ENCODE results near the gene ANO6. TPM values are rescaled to one million over a fixed set of nuclear protein-coding genes. Genes with fewer than 3 reads are reported as not detected.

Gene ANO6
- total RNA-seq, 3 donors from 2014 or later (not counting 1 experiment from before 2014, with no cell fraction given), result 26.6 to 31.0 (median 30.4) TPM

GRCh38 chr12:45292486-45293195, 76.7 kb downstream of the ANO6 start:
- no peaks in the 10 kb centered on the region for H3K9me3 ChIP-seq (ENCODE audit: control insufficient read depth, insufficient read depth, low read length)
- no peak for DNase-seq
- H3K36me3 ChIP-seq (ENCODE audit: control insufficient read depth, insufficient read depth, low read length), result no peaks in the 10 kb centered on the region

GRCh38 chr12:45294906-45295305, 79.0 kb downstream of the ANO6 start:
- no peaks in the 10 kb centered on the region for H3K9me3 Mint-ChIP-seq
- TF ChIP-seq CTCF (IDR thresholded peaks at IDR 0.05), result no peak
- Histone ChIP-seq H3K9me3 (ENCODE audit: control insufficient read depth, insufficient read depth, low read length) (no peaks in the 10 kb centered on the region), H3K27me3 (ENCODE audit: control insufficient read depth, insufficient read depth, low read length) (no peaks in the 10 kb centered on the region), H3K4me3 (ENCODE audit: low read length) (no peak overlapping the region), H3K36me3 (ENCODE audit: control insufficient read depth, insufficient read depth, low read length) (no peaks in the 10 kb centered on the region), H3K27ac (ENCODE audit: low read length) (no peak overlapping the region), H3K4me1 (ENCODE audit: control insufficient read depth, insufficient read depth, low read length) (no peaks in the 10 kb centered on the region)
- ATAC-seq (no peak), DNase-seq (no peak)
- no peak overlapping the region for H3K27ac Mint-ChIP-seq
- H3K4me3 Mint-ChIP-seq, result no peak overlapping the region
- 100% methylated on average over 2 of the region's 5 CpGs for WGBS (ENCODE audit: insufficient coverage)
- no peaks in the 10 kb centered on the region for H3K36me3 Mint-ChIP-seq
- peaks cover 17 to 18% of the 10 kb centered on the region in 2 donors for H3K4me1 Mint-ChIP-seq
- intact Hi-C loops (cut with micrococcal nuclease), result no loop called here
- no peaks in the 10 kb centered on the region for H3K27me3 Mint-ChIP-seq (ENCODE audit: low read depth in 2 of 2)

More at GRCh38 chr12:45292486-45293195, 76.7 kb downstream of the ANO6 start:
- H3K36me3 Mint-ChIP-seq, result no peaks in the 10 kb centered on the region
- Histone ChIP-seq H3K27ac (ENCODE audit: low read length) (no peak overlapping the region), H3K4me1 (ENCODE audit: control insufficient read depth, insufficient read depth, low read length) (no peaks in the 10 kb centered on the region), H3K4me3 (ENCODE audit: low read length) (no peak overlapping the region), H3K27me3 (ENCODE audit: control insufficient read depth, insufficient read depth, low read length) (no peaks in the 10 kb centered on the region)
- peak overlapping the region in 1 of 2 donors; percentile 34 for H3K27ac Mint-ChIP-seq
- WGBS (ENCODE audit: insufficient coverage), result 96% methylated on average over 4 of the region's 4 CpGs
- ATAC-seq, result no peak
- TF ChIP-seq CTCF (IDR thresholded peaks at IDR 0.05), result no peak
- no peaks in the 10 kb centered on the region for H3K27me3 Mint-ChIP-seq (ENCODE audit: low read depth in 2 of 2)
- H3K9me3 Mint-ChIP-seq, result no peaks in the 10 kb centered on the region
- H3K4me3 Mint-ChIP-seq, result no peak overlapping the region
- intact Hi-C loops (cut with micrococcal nuclease), result no loop called here
- H3K4me1 Mint-ChIP-seq, result peaks cover 22% of the 10 kb centered on the region in 2 donors

GRCh38 chr12:45296046-45296586, 80.2 kb downstream of the ANO6 start:
- no peak overlapping the region for H3K4me3 ChIP-seq (ENCODE audit: low read length)
- no peaks in the 10 kb centered on the region for H3K36me3 Mint-ChIP-seq
- peaks cover 17 to 18% of the 10 kb centered on the region in 2 donors for H3K4me1 Mint-ChIP-seq
- no peaks in the 10 kb centered on the region for H3K36me3 ChIP-seq (ENCODE audit: control insufficient read depth, insufficient read depth, low read length)
- no peaks in the 10 kb centered on the region for H3K9me3 ChIP-seq (ENCODE audit: control insufficient read depth, insufficient read depth, low read length)
- H3K27me3 ChIP-seq (ENCODE audit: control insufficient read depth, insufficient read depth, low read length), result no peaks in the 10 kb centered on the region
- 79% methylated on average over 6 of the region's 7 CpGs for WGBS (ENCODE audit: insufficient coverage)
- intact Hi-C loops (cut with micrococcal nuclease), result no loop called here
- H3K27ac ChIP-seq (ENCODE audit: low read length), result no peak overlapping the region
- H3K27me3 Mint-ChIP-seq (ENCODE audit: low read depth in 2 of 2), result no peaks in the 10 kb centered on the region
- no peaks in the 10 kb centered on the region for H3K9me3 Mint-ChIP-seq
- DNase-seq (no peak), ATAC-seq (no peak)
- no peak for TF ChIP-seq CTCF (IDR thresholded peaks at IDR 0.05)
- no peaks in the 10 kb centered on the region for H3K4me1 ChIP-seq (ENCODE audit: control insufficient read depth, insufficient read depth, low read length)
- H3K4me3 Mint-ChIP-seq, result no peak overlapping the region
- H3K27ac Mint-ChIP-seq, result no peak overlapping the region
